ENCODE measurements around the gene KLF4.

KLF4 gene

GRCh38 chr9:107455425-107456135 lies 34.0 kb downstream of the KLF4 start:
- Histone ChIP-seq H3K4me3 (ENCODE audit: low read depth, low read length) (no peak overlapping the region), H3K4me2 (ENCODE audit: low read length) (no peak overlapping the region), H2AFZ (no peak overlapping the region), H3K9me3 (ENCODE audit: control insufficient read depth, low read length) (no peaks in the 10 kb centered on the region), H3K79me2 (no peaks in the 10 kb centered on the region), H3K27me3 (ENCODE audit: control insufficient read depth, insufficient read depth, low read length) (no peaks in the 10 kb centered on the region), H3K9ac (no peak overlapping the region), H3K27ac (no peak overlapping the region), H3K4me1 (no peaks in the 10 kb centered on the region), H3K36me3 (ENCODE audit: control insufficient read depth, insufficient read depth, low read length) (no peaks in the 10 kb centered on the region)
- TF ChIP-seq CTCF (IDR thresholded peaks at IDR 0.05): no peak

- Histone ChIP-seq H3K27ac (no peak overlapping the region), H3K9me3 (ENCODE audit: control insufficient read depth, low read length) (no peaks in the 10 kb centered on the region), H2AFZ (no peak overlapping the region), H3K27me3 (ENCODE audit: control insufficient read depth, insufficient read depth, low read length) (no peaks in the 10 kb centered on the region), H3K79me2 (no peaks in the 10 kb centered on the region), H3K9ac (no peak overlapping the region), H3K4me1 (no peaks in the 10 kb centered on the region), H3K36me3 (ENCODE audit: control insufficient read depth, insufficient read depth, low read length) (no peaks in the 10 kb centered on the region), H3K4me2 (ENCODE audit: low read length) (no peak overlapping the region), H3K4me3 (ENCODE audit: low read depth, low read length) (no peak overlapping the region)
- no peak for TF ChIP-seq CTCF (IDR thresholded peaks at IDR 0.05)
Observed at GRCh38 chr9:107453479-107453878, 36.1 kb downstream of the KLF4 start.

GRCh38 chr9:107447834-107448233 lies 41.7 kb downstream of the KLF4 start:
- Histone ChIP-seq H3K27me3 (ENCODE audit: control insufficient read depth, insufficient read depth, low read length) (no peaks in the 10 kb centered on the region), H2AFZ (no peak overlapping the region), H3K27ac (no peak overlapping the region), H3K4me1 (no peaks in the 10 kb centered on the region), H3K9me3 (ENCODE audit: control insufficient read depth, low read length) (no peaks in the 10 kb centered on the region), H3K79me2 (no peaks in the 10 kb centered on the region), H3K4me3 (ENCODE audit: low read depth, low read length) (no peak overlapping the region), H3K9ac (no peak overlapping the region), H3K36me3 (ENCODE audit: control insufficient read depth, insufficient read depth, low read length) (no peaks in the 10 kb centered on the region), H3K4me2 (ENCODE audit: low read length) (no peak overlapping the region)
- no peak for TF ChIP-seq CTCF (IDR thresholded peaks at IDR 0.05)

GRCh38 chr9:107447081-107447480 lies 42.5 kb downstream of the KLF4 start:
- Histone ChIP-seq H3K79me2 (no peaks in the 10 kb centered on the region), H3K9me3 (ENCODE audit: control insufficient read depth, low read length) (no peaks in the 10 kb centered on the region), H3K4me1 (no peaks in the 10 kb centered on the region), H3K4me3 (ENCODE audit: low read depth, low read length) (no peak overlapping the region), H3K27ac (no peak overlapping the region), H3K4me2 (ENCODE audit: low read length) (no peak overlapping the region), H3K27me3 (ENCODE audit: control insufficient read depth, insufficient read depth, low read length) (no peaks in the 10 kb centered on the region), H3K36me3 (ENCODE audit: control insufficient read depth, insufficient read depth, low read length) (no peaks in the 10 kb centered on the region), H3K9ac (no peak overlapping the region), H2AFZ (no peak overlapping the region)
- TF ChIP-seq CTCF (IDR thresholded peaks at IDR 0.05): no peak

- no peak for TF ChIP-seq CTCF (IDR thresholded peaks at IDR 0.05)
- H3K4me3 ChIP-seq (ENCODE audit: low read depth, low read length): no peak overlapping the region
- no peaks in the 10 kb centered on the region for H3K27me3 ChIP-seq (ENCODE audit: control insufficient read depth, insufficient read depth, low read length)
- no peak overlapping the region for H2AFZ ChIP-seq
- no peak overlapping the region for H3K4me2 ChIP-seq (ENCODE audit: low read length)
- no peaks in the 10 kb centered on the region for H3K36me3 ChIP-seq (ENCODE audit: control insufficient read depth, insufficient read depth, low read length)
- no peaks in the 10 kb centered on the region for H3K9me3 ChIP-seq (ENCODE audit: control insufficient read depth, low read length)
- no peaks in the 10 kb centered on the region for H3K79me2 ChIP-seq
- H3K9ac ChIP-seq: no peak overlapping the region
- no peak overlapping the region for H3K27ac ChIP-seq
- H3K4me1 ChIP-seq: no peaks in the 10 kb centered on the region
Observed at GRCh38 chr9:107446491-107446890, 43.1 kb downstream of the KLF4 start.
